Heart left ventricle (tissue), 13 donors: ENCODE data around the gene PFKFB3.

ENCODE experiments used
- POLR2A ChIP-seq, 2 donors: fragments of 450-650 bp; IDR thresholded peaks; one replicate each; pipeline ENCODE4 v1.6.1; 2017; ENCODE audit warnings: antibody characterized with exemption in 2 of 2, mild to moderate bottlenecking in 2 of 2, moderate library complexity in 2 of 2
- TF ChIP-seq, protein P1 (sequence below), 12 donors: fragments of 200-600 bp; sonication (generic) in 4 of 12; IDR thresholded peaks; one replicate each; pipeline versions ENCODE4 v1.5.0 to v1.8.0; 2018 to 2022; ENCODE audit warnings: antibody characterized with exemption in 12 of 12, mild to moderate bottlenecking in 5 of 12
- donor health status: ischemic (EF 13 %, LVEDD 7.1; RV severe dilation, severe dysfunction).
- donor health status: DM: no; HTN: yes; CAD: no.
- donor health status: DM: no; HTN: no; CAD: no.
- donor health status: ischemic (EF 25% LVEDD 6.9; RV normal size, moderate dysfunction).
- donor health status: ischemic (EF 25% LVEDD 5.7; RV mildly dilated, moderate dysfunction).
- donor health status: ischemic (EF 35%, LVEDD 5.7; RV mildly dilated, moderate dysfunction).
- donor health status: nonischemic (EF 11% LVEDD 7.7; RV severe dilation, severe dysfunction).
- donor health status: DM: yes; HTN: yes; CAD: no.
- donor health status: PGD.
- donor health status: ischemic (EF 29% LVEDD 5.4; RV normal size, mild dysfunction).
- donor health status: nonischemic (EF 23%, LVEDD 6.1; RV moderate dilation, normal function).

DNA sequence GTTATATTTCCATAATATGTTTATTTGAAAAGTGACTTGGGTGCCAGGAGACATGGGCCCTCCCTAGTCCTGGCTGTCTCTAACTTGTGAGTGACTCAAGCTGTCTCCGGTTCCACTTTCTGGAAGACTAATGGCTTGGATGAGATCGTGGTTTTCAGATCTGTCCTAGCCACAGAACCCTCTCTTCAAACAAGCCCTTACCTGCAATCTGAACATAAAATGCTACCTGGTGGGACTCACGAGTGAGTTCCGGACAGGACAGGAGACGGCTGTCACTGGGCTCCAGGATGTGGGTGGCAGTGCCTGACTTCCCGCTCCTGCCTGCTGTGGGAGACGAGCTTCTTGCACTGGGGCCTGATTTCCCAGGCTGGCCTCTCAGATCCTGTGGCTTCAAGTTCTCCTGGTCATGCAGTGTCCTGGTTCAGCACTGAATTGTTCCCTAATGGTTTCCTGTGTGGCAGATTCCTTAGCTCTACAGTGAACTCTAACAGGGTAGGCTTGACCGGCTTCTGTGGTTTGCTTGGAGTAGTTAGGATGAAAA is 26.0 kb upstream of the PFKFB3 start:
- TF ChIP-seq, protein P1, sequence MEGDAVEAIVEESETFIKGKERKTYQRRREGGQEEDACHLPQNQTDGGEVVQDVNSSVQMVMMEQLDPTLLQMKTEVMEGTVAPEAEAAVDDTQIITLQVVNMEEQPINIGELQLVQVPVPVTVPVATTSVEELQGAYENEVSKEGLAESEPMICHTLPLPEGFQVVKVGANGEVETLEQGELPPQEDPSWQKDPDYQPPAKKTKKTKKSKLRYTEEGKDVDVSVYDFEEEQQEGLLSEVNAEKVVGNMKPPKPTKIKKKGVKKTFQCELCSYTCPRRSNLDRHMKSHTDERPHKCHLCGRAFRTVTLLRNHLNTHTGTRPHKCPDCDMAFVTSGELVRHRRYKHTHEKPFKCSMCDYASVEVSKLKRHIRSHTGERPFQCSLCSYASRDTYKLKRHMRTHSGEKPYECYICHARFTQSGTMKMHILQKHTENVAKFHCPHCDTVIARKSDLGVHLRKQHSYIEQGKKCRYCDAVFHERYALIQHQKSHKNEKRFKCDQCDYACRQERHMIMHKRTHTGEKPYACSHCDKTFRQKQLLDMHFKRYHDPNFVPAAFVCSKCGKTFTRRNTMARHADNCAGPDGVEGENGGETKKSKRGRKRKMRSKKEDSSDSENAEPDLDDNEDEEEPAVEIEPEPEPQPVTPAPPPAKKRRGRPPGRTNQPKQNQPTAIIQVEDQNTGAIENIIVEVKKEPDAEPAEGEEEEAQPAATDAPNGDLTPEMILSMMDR (IDR thresholded peaks at IDR 0.05): no peak
- TF ChIP-seq POLR2A (IDR thresholded peaks at IDR 0.05): no peak
